ENCODE measurements around the gene EHMT1. TPM values are rescaled to one million over a fixed set of nuclear protein-coding genes. Genes with fewer than 3 reads are reported as not detected.

EHMT1 gene
- total and polyA plus RNA-seq, 2 of the 8 experiments (the other 6 are each of a cell fraction or from before 2014, with no cell fraction given), result 95.7 to 163 TPM

- TF ChIP-seq POU5F1 (IDR thresholded peaks at IDR 0.05; ENCODE audit: low read depth, low read length) (no peak), EZH2 (IDR thresholded peaks at IDR 0.05; ENCODE audit: low read depth, low read length, severe bottlenecking) (no peak), CEBPB (IDR thresholded peaks at IDR 0.05; ENCODE audit: low read depth, low read length) (no peak), PHF8 (conservative IDR thresholded peaks at IDR 0.05; ENCODE audit: low read depth, low read length) (no peak), SP4 (IDR thresholded peaks at IDR 0.05; ENCODE audit: low read length) (no peak)
Measured at GRCh38 chr9:137749511-137749910, 130.7 kb downstream of the EHMT1 start (continued).

All from H1 (cell line).